ENCODE data around the gene RCAN2.

Gene RCAN2

DNA sequence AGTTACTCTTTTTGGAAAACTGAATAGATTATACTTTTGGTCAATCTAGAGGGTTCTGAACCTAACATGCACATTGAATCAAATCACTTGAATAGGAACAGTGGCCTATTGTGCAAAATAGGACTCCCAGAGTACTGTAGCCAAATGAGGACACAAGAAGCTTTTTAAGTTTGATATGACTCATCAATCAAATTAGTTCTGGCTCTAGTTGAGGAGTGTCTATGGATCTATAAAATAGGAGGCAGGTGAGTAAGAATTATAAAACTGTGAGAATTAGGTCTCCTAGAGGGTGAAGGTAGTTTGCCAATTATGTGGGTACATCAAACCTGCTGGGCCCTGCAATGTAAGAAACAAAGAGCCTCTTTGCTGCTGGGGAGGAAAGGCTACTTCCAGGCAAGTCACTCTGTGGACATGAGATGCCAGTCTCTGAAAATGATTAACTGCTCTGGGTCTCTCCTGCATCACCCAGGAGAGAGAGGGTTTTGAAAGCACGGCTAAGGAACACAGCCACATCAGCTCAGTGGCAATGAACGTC, 112.3 kb downstream of the RCAN2 start:
- DNase-seq (ENCODE audit: low read depth): no peak
- no peak overlapping the region for H3K9ac ChIP-seq (ENCODE audit: low read length)
- no peaks in the 10 kb centered on the region for H3K27me3 ChIP-seq (replicated peaks; ENCODE audit: control insufficient read depth, insufficient read depth, low read length)
- H3K4me3 ChIP-seq (ENCODE audit: low read length): no peak overlapping the region
- H3K9me3 ChIP-seq (ENCODE audit: control insufficient read depth, low read length): no peaks in the 10 kb centered on the region
- H3K4me1 ChIP-seq (ENCODE audit: control insufficient read depth, insufficient read depth, low read length): no peaks in the 10 kb centered on the region
- H3K36me3 ChIP-seq (ENCODE audit: control insufficient read depth, insufficient read depth, low read length, severe bottlenecking): no peaks in the 10 kb centered on the region

DNA sequence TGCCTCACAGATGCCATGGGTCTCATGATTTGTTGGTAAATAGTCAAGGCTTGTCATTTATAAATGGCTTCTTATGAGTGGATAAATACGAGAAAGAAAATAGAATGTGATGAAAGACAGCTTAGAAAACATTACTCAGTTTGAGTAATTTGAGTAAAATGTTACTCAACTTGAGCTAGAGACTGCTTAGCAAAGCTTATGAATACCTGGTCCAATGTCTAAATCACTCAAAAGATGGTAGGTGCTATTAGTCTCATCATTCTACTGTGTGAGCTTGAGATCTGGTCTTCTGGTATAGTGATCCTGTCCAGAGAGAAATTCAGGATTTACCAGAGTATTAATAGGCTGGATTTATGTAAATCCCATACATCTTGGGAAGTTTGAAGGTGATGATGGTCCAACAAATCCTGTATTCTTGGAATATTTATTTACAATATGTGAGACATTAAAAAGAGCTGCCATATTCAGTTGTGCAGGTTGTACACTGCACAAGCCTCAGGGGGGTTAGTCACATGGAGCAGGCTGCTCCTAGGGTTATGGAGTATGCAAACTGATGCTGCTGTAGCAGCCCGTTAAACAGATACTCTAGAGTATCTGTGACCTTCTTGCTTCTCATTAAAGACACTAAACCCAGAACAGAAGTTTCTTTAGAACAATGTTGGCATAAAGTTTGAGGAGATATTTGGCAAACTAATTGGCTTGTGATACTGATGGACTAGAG, 112.9 kb downstream of the RCAN2 start:
- Histone ChIP-seq H3K4me3 (ENCODE audit: low read length) (no peak overlapping the region), H3K27me3 (replicated peaks; ENCODE audit: control insufficient read depth, insufficient read depth, low read length) (no peaks in the 10 kb centered on the region), H3K4me1 (ENCODE audit: control insufficient read depth, insufficient read depth, low read length) (no peaks in the 10 kb centered on the region), H3K36me3 (ENCODE audit: control insufficient read depth, insufficient read depth, low read length, severe bottlenecking) (no peaks in the 10 kb centered on the region), H3K9me3 (ENCODE audit: control insufficient read depth, low read length) (no peaks in the 10 kb centered on the region), H3K9ac (ENCODE audit: low read length) (no peak overlapping the region)
- DNase-seq (ENCODE audit: low read depth): no peak

DNA sequence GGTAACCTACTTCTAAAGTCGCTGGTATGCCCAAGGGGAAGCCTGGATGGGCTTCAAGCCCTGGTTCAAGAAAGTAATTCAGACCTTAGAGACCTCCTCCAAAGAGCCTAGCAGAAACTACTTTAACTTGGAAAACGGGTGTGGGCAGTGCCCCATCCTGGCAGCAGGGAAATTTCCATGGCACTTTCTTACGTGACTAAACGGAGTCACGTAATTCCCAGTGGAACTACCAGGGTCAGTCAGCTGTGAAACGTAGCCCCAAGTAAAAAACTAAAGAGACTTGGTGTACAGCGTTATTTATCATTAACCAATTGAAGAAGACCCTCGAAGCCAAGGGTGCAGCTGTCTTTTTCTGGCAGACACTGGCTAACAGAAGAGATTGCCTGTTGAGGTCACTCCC, 114.0 kb downstream of the RCAN2 start:
- Histone ChIP-seq H3K4me3 (ENCODE audit: low read length) (no peak overlapping the region), H3K27me3 (replicated peaks; ENCODE audit: control insufficient read depth, insufficient read depth, low read length) (no peaks in the 10 kb centered on the region), H3K36me3 (ENCODE audit: control insufficient read depth, insufficient read depth, low read length, severe bottlenecking) (no peaks in the 10 kb centered on the region), H3K9me3 (ENCODE audit: control insufficient read depth, low read length) (no peaks in the 10 kb centered on the region), H3K9ac (ENCODE audit: low read length) (no peak overlapping the region), H3K4me1 (ENCODE audit: control insufficient read depth, insufficient read depth, low read length) (no peaks in the 10 kb centered on the region)
- DNase-seq (ENCODE audit: low read depth): no peak

DNA sequence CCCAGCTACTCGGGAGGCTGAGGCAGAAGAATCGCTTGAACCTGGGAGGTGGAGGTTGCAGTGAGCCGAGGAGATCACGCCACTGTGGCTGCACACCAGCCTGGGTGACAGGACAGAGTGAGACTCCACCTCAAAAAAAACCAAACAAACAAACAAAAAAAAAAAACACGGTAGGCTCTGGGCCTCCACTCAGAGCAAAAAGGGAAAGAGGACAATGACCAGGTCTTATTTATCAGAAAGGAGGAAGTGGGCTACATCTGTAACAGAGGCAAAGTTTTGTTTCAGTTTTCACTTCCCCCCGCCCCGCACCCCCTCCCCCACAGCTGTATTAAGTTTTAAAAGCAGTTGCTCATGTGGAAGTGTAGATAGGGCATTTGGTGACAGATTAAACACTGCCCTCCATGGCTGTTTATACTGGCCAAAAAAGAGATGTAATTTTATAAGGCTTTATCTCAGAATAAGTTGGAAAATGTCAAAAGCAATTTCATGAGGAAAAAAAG, 114.6 kb downstream of the RCAN2 start:
- H3K27me3 ChIP-seq (replicated peaks; ENCODE audit: control insufficient read depth, insufficient read depth, low read length): no peaks in the 10 kb centered on the region
- DNase-seq (ENCODE audit: low read depth): peak; percentile 52
- H3K9ac ChIP-seq (ENCODE audit: low read length): no peak overlapping the region
- H3K36me3 ChIP-seq (ENCODE audit: control insufficient read depth, insufficient read depth, low read length, severe bottlenecking): no peaks in the 10 kb centered on the region
- H3K4me3 ChIP-seq (ENCODE audit: low read length): no peak overlapping the region
- H3K4me1 ChIP-seq (ENCODE audit: control insufficient read depth, insufficient read depth, low read length): no peaks in the 10 kb centered on the region
- no peaks in the 10 kb centered on the region for H3K9me3 ChIP-seq (ENCODE audit: control insufficient read depth, low read length)

DNA sequence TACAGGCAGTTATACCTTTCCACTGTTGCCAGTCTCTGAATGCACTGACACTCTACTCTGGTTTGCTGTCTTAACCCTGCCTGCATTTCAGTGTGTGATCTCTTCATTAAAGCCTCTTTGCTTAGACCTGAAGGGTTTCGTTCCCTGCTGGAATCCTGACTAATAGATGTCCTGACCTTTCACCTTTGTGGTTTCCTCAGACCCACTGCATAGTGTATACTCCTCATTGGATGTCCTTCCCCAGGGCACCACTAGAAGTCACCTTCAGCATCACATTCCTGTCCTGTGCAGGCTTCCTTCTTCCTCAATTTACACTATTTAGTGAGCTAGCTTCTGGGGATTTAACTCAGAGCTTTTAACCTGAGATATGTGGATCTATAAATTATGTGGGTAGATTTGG, 120.6 kb downstream of the RCAN2 start:
- H3K9me3 ChIP-seq (ENCODE audit: control insufficient read depth, low read length): no peaks in the 10 kb centered on the region
- H3K4me1 ChIP-seq (ENCODE audit: control insufficient read depth, insufficient read depth, low read length): no peaks in the 10 kb centered on the region
- H3K4me3 ChIP-seq (ENCODE audit: low read length): no peak overlapping the region
- H3K27me3 ChIP-seq (replicated peaks; ENCODE audit: control insufficient read depth, insufficient read depth, low read length): no peaks in the 10 kb centered on the region
- no peak overlapping the region for H3K9ac ChIP-seq (ENCODE audit: low read length)
- DNase-seq (ENCODE audit: low read depth): no peak
- no peaks in the 10 kb centered on the region for H3K36me3 ChIP-seq (ENCODE audit: control insufficient read depth, insufficient read depth, low read length, severe bottlenecking)

DNA sequence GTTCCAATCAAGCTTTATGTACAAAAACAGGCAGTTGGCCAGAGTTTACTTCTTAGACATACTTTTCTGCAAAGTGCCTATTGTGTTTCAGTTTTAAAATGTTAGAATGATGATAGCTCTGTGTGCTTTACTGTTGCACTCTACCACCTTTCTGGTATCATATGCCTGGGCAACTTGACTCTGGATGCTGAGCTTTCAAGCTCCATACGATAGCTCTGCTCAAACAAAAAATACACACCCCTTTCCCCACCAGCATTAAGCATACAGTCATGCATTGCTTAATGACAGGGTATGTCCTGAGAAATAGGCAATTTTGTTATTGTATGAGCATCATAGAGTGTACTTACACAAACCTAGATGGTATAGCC, 123.1 kb downstream of the RCAN2 start:
- Histone ChIP-seq H3K36me3 (ENCODE audit: control insufficient read depth, insufficient read depth, low read length, severe bottlenecking) (no peaks in the 10 kb centered on the region), H3K4me1 (ENCODE audit: control insufficient read depth, insufficient read depth, low read length) (no peaks in the 10 kb centered on the region), H3K9ac (ENCODE audit: low read length) (no peak overlapping the region), H3K27me3 (replicated peaks; ENCODE audit: control insufficient read depth, insufficient read depth, low read length) (no peaks in the 10 kb centered on the region), H3K4me3 (ENCODE audit: low read length) (no peak overlapping the region), H3K9me3 (ENCODE audit: control insufficient read depth, low read length) (no peaks in the 10 kb centered on the region)
- DNase-seq (ENCODE audit: low read depth): no peak

DNA sequence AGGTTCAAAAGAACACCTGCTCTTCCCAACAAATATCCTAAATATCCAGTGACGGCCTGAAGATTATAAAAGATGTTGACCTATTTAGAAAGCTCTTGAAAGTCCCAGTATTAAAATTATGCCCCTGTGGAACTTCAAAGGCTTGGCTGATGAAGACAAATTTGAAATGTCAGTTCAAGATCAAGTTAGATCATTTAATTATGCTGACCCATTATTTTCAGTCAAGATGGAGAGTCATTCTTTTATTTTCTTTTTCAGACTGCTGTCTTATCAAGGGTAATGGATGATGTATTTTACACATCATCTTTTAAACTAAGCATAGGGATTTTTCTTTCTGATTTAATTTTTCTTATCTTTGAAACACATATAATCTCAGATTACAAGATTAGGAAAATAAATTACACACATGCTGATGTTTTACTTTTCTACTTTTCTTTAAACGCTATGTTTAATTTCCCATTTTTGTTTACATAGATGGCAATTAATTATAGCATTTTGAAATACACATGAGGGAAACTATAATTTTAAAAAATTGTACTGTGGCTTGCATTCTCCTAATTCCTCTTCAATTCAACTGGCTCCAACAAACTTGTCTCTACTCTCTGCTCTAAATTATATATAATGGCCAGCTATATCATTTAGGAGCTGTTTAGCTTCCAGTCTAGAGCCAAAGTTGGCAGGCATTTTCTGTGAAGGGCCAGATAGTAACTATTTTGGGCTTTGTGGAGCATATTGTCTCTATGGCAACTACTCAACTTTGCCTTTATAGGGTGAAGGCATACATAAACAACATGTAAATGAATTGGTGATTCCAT, 123.7 kb downstream of the RCAN2 start:
- H3K4me1 ChIP-seq (ENCODE audit: control insufficient read depth, insufficient read depth, low read length): no peaks in the 10 kb centered on the region
- peaks cover under 1% of the 10 kb centered on the region for H3K9me3 ChIP-seq (ENCODE audit: control insufficient read depth, low read length)
- no peaks in the 10 kb centered on the region for H3K36me3 ChIP-seq (ENCODE audit: control insufficient read depth, insufficient read depth, low read length, severe bottlenecking)
- no peak overlapping the region for H3K4me3 ChIP-seq (ENCODE audit: low read length)
- H3K27me3 ChIP-seq (replicated peaks; ENCODE audit: control insufficient read depth, insufficient read depth, low read length): no peaks in the 10 kb centered on the region
- no peak overlapping the region for H3K9ac ChIP-seq (ENCODE audit: low read length)
- no peak for DNase-seq (ENCODE audit: low read depth)

DNA sequence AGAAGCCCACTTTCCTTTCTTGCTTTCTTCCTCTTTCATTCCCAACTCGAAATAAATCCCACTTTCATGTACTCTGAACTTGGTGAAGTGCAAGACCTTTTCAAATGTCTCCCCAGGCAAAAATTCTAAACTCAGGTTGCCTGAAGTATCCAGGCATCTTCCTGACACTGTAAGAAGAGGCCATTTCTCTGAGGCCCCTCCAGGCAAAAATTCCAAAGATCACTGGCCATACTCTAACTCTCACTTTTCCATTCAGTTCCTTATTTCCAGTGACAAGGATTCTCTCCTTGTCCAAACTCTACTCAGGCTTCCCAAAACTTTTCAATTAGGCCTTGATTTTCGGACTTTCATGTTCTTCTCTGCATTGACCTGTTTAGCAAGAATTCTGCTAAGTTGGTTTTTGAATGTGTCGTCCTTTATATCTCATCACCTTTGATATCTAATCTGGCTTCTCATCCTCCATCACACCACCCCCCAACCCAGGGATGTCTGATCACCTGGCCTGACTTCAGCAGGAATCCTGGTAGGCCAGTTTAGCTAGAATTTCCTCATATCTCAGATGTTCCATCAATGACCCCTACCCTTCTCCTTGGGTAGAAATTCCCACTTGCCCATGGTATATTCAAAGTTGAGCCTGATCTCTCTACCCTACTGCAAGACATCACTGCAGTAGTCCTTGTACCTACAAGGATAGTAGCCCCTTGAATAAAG, 124.9 kb downstream of the RCAN2 start:
- no peak overlapping the region for H3K4me3 ChIP-seq (ENCODE audit: low read length)

DNA sequence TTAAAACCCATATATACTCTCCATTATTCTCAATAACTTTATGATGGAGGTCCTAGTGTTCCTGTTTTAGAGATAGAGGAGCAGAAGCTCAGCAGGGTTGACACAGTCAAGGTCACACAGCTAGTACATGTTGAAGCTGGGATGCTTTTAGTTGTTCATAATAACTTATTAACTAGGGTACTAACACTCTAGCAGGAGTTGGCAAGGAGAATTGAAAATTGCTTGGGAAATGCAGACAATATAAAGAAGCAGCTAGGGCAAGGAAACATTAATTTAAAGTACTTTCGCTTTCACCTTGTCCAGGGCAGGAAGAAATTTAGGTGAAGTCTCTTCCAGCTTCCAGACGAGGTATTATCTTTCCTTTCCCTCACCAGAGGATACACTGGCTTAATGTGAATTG, 133.7 kb downstream of the RCAN2 start:
- Histone ChIP-seq H3K36me3 (ENCODE audit: control insufficient read depth, insufficient read depth, low read length, severe bottlenecking) (no peaks in the 10 kb centered on the region), H3K9ac (ENCODE audit: low read length) (no peak overlapping the region), H3K9me3 (ENCODE audit: control insufficient read depth, low read length) (peaks cover 11% of the 10 kb centered on the region), H3K27me3 (replicated peaks; ENCODE audit: control insufficient read depth, insufficient read depth, low read length) (no peaks in the 10 kb centered on the region), H3K4me3 (ENCODE audit: low read length) (no peak overlapping the region), H3K4me1 (ENCODE audit: control insufficient read depth, insufficient read depth, low read length) (peaks cover 5% of the 10 kb centered on the region)
- DNase-seq (ENCODE audit: low read depth): no peak

More for the DNA sequence above, 124.9 kb downstream of the RCAN2 start:
- DNase-seq (ENCODE audit: low read depth): no peak
- H3K9ac ChIP-seq (ENCODE audit: low read length): no peak overlapping the region
- no peaks in the 10 kb centered on the region for H3K36me3 ChIP-seq (ENCODE audit: control insufficient read depth, insufficient read depth, low read length, severe bottlenecking)
- H3K27me3 ChIP-seq (replicated peaks; ENCODE audit: control insufficient read depth, insufficient read depth, low read length): no peaks in the 10 kb centered on the region
- H3K9me3 ChIP-seq (ENCODE audit: control insufficient read depth, low read length): peaks cover 12% of the 10 kb centered on the region
- no peaks in the 10 kb centered on the region for H3K4me1 ChIP-seq (ENCODE audit: control insufficient read depth, insufficient read depth, low read length)

DNA sequence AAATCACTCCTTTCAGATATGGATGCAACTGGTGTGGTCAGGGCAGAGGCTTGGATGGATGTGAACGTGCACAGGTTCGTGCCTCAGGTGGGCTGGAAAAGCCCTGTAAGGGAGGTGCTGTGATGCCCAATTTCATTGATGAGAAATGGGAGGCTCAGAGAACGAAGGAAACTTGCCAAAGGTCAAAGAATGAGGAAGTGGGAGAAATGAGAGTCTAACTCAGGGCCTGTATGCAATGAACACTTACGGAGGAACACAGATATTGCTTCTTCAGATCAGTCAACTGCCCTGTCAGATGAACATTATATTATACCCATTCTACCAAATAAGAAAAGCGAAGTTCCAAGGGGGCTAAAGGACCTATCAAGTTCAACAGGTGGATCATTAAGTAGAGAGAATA, 134.7 kb downstream of the RCAN2 start:
- DNase-seq (ENCODE audit: low read depth): no peak
- no peak overlapping the region for H3K4me3 ChIP-seq (ENCODE audit: low read length)
- peaks cover under 1% of the 10 kb centered on the region for H3K9me3 ChIP-seq (ENCODE audit: control insufficient read depth, low read length)
- no peaks in the 10 kb centered on the region for H3K36me3 ChIP-seq (ENCODE audit: control insufficient read depth, insufficient read depth, low read length, severe bottlenecking)
- H3K27me3 ChIP-seq (replicated peaks; ENCODE audit: control insufficient read depth, insufficient read depth, low read length): no peaks in the 10 kb centered on the region
- H3K9ac ChIP-seq (ENCODE audit: low read length): no peak overlapping the region
- H3K4me1 ChIP-seq (ENCODE audit: control insufficient read depth, insufficient read depth, low read length): peaks cover 9% of the 10 kb centered on the region

DNA sequence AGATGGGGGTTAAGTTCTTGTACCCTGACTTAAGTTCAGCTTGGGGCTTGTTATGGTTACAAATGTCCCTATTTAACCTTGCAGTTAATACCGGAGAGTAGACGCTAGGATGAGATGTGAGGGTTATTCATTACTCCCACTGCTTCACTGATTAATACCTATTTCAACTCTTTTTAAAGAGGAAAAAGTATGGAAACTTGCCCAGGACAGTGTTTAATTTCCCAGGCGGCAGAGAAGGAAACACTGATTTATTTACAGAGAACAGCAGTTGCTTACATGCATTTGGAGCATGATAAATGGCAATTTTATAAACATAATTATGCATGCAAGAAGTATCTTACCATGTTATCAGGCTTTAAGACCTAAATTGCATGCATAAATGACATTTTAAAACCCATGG, 137.7 kb downstream of the RCAN2 start:
- no peak for DNase-seq (ENCODE audit: low read depth)
- Histone ChIP-seq H3K36me3 (ENCODE audit: control insufficient read depth, insufficient read depth, low read length, severe bottlenecking) (no peaks in the 10 kb centered on the region), H3K4me1 (ENCODE audit: control insufficient read depth, insufficient read depth, low read length) (peaks cover 9% of the 10 kb centered on the region), H3K9me3 (ENCODE audit: control insufficient read depth, low read length) (no peaks in the 10 kb centered on the region), H3K27me3 (replicated peaks; ENCODE audit: control insufficient read depth, insufficient read depth, low read length) (no peaks in the 10 kb centered on the region), H3K4me3 (ENCODE audit: low read length) (no peak overlapping the region), H3K9ac (ENCODE audit: low read length) (no peak overlapping the region)

Data from adipocyte (in vitro differentiated cells).